NCI-H345 treated with DMSO at 0.1 percent for 48 hours (cell line): ENCODE data around the gene DPY19L3.
A peak's percentile ranks its signal among the peaks of the same experiment; 100 is the strongest.
"Not testable (repeated sequence)": the region's sequence is repeated elsewhere in the genome, so short reads cannot be mapped to it uniquely, and the experiment has no call there.

Experiments
- DNase-seq: peaks from one replicate; lab custom pipeline; 2025; ENCODE audit not compliant: unreplicated experiment; lab: John Stamatoyannopoulos, UW

Gene DPY19L3, protein sequence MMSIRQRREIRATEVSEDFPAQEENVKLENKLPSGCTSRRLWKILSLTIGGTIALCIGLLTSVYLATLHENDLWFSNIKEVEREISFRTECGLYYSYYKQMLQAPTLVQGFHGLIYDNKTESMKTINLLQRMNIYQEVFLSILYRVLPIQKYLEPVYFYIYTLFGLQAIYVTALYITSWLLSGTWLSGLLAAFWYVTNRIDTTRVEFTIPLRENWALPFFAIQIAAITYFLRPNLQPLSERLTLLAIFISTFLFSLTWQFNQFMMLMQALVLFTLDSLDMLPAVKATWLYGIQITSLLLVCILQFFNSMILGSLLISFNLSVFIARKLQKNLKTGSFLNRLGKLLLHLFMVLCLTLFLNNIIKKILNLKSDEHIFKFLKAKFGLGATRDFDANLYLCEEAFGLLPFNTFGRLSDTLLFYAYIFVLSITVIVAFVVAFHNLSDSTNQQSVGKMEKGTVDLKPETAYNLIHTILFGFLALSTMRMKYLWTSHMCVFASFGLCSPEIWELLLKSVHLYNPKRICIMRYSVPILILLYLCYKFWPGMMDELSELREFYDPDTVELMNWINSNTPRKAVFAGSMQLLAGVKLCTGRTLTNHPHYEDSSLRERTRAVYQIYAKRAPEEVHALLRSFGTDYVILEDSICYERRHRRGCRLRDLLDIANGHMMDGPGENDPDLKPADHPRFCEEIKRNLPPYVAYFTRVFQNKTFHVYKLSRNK

DNA sequence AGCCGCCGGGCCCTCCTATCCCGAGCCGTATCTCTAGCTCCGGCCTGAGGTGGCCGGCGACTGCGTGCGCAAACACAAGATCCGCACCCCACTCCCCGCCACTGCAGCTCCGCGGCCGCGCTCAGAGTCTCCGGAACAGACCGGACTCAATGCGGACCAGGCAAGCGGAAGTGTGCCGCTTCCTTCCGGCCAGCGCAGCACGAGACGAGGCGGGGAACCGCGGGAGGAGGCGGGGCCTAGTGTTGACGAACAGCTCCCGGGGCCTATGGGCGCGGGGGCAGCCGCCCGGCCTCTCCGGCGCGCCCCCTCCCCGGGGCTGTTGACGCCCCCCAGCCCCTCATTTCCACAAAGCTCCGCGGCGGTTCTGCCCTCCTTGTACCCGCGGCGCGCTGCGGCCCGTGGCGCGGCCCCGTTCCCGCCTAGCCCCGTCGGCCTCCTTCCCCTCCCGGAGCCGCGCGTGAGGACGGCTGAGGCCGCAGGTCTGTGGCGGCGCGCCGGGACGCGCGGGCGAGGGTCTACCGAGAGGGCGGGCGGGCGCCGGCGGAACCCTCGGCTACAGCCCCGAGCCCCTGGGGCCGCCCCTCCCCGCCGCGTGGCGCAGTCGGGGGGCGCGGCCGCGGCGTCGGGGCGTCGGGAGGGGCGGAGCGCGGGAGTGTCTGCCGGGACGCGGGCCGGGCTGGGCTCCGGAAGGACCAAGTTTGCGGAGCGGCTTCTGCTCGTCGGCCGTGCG, at the start of gene DPY19L3:
DPY19L3 (plus strand) TSS at position 340 of the 730 bp plus-strand sequence. CDS start 2,484 bp downstream, outside the sequence.
- peak; percentile 99 for DNase-seq

DNA sequence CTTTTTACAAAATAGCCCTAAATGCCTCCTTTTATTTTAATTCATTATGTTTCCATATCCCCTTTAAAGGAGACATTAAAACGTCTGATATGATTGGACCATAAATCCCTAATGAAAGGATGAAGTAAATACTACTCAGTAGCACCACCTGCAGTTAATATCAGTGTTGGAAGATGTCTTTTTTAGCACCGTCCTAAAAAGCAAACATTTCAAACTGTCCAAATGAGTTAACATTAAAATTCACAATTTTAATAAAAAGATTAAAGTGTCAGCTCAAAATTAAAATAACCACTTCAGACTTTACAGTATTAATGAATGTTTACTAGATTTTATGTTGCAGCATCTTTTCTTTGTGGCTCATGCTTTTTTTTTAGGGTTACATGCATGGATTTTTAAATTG, 47.9 kb upstream of the DPY19L3 start:
- no peak for DNase-seq

DNA sequence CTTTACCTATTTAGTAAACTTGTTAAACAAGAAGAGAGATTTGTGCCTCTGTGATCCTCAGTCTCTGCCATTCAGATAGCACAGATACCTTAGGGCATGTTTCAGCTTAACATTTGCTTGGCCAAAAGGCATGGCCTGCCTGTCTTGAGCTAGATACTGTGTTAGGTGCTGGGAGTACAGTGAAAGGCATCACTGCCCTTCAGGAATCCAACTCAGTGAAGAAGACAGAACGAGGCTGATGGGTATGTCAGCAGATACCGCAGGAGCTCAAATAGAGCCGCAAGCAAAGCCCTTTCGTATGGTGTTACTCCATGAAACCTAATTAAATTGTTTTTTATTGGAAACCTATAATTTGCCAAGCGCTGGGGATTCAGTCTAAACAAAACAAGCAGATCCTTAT, 47.2 kb upstream of the DPY19L3 start:
- DNase-seq = no peak

DNA sequence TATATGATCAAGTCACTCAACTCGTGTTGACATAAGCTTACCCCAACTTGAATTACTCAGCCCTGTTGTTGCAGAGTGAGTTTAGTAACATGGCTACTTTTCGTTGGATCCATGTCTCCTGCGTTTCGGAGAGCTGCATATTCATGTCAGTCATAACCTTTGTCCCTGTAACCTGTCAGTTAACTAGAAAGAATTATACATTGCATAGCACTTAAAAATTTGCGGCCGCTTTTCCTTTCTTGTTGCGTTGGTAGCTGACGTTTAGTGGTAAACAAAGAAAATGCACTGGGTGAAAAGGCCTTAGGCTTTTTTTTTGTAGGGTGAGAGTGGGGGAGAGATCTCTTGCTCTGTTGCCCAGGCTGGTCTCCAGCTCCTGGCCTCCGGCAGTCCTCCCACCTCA, 46.0 kb upstream of the DPY19L3 start:
- no peak for DNase-seq

DNA sequence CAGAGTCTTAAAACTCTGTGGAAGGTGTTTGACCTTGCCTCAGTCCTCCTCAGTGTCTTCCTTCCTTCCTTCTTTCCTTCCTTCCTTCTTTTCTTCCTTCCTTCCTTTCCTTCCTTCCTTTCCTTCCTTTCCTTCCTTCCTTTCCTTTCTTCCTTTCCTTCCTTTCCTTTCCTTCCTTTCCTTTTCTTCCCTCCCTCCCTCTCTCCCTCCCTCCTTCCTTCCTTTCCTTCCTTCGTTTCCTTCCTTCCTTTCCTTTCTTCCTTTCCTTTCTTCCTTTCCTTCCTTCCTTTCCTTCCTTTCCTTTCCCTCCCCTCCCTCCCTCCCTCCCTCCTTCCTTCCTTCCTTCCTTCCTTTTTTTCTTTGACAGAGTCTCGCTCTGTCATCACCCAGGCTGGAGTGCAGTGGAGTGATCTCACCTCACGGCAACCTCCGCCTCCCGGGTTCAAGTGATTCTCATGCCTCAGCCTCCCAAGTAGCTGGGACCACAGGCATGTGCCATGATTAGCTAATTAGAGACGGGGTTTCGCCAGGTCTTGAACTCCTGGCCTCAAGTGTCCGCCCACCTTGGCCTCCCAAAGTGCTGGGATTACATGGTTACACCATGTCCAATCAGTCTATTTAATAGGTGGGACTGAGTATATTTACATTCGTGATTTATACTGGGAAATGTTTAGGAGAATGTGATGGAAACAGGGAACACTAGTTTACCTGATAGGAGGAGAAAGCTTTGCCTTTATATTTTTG, 43.8 kb upstream of the DPY19L3 start:
- no peak for DNase-seq

DNA sequence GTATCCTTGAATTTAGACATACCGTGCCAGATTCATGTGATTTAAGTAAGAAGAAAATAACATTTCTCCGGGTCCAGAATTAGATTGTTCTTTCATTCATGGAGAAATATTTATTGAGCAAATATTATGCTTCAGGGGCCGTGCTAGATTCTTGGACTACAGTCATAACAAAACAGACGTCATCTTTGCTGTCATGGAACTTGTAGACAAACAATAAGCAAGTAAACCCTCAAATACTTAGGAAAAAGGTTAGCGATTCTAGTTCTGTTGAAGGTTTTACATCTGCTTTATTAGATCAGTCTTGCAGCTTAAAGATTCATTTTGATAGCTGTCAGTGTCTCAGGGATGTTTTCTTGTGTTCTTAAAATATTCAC, 43.3 kb upstream of the DPY19L3 start:
- no peak for DNase-seq

DNA sequence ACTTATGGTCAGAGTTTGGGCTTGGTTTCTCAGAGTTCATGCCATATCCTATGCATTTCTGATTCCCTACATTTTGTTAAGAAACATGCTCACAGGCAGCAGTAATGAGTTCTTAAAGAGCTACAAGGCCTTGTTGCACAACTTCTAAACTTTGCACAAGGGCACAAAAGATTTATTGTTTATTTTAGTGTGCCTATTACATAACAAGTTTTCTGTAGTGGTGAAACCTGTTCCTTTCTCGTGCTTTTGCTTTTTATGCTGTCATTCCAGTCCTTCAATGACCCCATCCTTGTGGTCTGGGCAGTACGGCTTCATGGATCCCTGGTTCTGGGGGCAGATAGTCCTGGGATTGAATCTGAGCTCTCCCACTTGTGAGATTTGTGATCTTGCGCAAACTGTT, 42.4 kb upstream of the DPY19L3 start:
- no peak for DNase-seq

DNA sequence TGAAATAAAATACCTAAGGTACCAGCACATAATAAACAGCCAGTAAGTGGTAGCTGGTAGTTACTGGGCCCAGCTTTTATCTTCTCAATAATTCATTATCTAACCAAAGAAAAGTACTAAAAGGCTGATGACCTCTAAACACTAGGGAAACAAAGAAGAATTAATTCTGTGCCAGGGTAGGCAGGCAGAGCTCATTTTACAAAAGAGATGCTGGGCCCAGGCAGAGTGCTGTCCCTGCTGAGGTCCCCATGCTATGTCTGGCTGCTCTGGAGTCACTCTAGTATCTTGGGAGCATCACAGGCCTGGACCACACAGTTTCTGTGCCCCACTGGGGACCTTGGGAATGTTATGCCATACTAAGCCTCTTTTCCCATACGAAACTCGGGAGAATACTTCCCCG, 41.9 kb upstream of the DPY19L3 start:
- DNase-seq = no peak

DNA sequence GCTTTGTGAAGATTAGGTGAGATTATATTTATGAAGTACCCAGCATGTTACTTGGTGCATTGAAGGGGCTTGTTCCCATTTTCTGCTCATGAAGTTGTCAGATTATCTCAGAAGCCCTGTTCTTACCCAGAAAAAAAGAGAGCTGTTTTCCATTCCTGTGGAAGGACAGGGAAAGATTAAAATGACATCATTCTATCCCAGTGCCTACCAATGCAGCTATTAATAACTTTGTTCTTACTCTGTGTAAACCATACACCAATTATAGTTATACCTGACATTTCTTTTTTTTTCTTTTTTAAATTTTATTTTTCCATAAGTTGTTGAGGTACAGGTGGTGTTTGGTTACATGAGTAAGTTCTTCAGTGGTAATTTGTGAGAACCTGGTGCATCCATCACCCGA, 41.5 kb upstream of the DPY19L3 start:
- DNase-seq = no peak

DNA sequence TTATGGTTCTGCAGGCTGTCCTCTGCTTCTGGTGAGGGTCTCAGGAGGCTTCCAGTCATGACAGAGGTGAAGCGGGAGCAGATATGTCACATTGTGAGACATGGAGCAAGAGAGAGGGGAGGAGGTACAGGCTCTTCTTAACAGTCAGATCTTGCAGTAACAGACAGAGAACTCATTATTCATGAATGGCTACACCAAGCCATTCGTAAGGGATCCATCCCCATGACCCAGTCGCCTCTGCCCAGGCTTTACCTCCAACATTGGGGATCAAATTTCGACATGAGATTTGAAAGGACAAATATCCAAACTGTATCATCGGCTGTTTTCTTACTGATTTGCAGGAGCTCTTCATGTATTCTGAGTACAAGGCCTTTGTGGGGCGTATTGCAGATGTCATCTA, 38.5 kb upstream of the DPY19L3 start:
- no peak for DNase-seq

DNA sequence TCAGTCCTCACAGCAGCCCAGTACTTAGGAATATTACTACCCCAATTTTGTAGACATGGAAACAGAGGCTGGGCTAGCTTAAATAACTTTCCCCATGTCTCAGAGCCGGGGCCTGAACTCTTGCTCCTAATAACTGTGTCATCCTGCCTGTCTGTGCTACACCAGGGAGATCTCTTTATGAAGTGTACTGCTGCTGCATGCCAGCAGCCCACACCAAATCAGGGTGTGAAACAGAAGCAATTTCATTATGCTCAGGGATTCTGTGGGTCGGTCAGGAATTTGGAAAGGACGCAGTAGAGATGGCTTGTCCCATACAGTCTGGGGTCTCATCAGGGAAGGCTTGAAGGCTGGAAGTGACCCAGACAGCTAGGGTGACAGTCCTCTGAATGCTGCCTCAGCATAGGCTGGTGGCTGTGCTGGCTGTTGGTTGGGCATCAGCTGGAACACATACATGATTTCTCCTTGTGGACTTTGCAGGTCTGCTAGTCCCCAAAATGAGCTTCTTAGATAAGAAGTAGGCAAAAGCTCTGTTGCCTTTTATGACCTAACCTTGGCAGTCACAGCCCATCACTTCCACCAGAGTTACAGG, 37.5 kb upstream of the DPY19L3 start:
- DNase-seq = no peak

DNA sequence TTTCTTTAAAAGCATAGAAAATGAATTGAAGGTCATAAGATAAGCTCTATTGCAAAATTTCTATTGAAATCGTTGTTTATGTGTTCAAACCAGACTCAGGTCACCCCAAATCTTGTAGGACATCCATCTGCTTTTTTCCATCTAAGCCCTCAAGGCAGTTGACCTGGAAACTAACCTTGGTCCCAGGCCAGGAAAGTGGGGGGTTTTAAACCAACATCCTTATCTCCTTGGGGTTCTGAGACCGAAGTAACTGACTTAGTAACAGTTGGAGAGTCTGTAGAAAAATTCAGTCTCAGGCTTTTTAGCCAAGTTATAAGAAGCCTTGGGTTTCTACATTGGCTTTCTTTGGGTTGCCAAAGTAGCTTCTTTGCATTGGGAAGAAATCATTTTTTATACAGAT, 36.8 kb upstream of the DPY19L3 start:
- no peak for DNase-seq

DNA sequence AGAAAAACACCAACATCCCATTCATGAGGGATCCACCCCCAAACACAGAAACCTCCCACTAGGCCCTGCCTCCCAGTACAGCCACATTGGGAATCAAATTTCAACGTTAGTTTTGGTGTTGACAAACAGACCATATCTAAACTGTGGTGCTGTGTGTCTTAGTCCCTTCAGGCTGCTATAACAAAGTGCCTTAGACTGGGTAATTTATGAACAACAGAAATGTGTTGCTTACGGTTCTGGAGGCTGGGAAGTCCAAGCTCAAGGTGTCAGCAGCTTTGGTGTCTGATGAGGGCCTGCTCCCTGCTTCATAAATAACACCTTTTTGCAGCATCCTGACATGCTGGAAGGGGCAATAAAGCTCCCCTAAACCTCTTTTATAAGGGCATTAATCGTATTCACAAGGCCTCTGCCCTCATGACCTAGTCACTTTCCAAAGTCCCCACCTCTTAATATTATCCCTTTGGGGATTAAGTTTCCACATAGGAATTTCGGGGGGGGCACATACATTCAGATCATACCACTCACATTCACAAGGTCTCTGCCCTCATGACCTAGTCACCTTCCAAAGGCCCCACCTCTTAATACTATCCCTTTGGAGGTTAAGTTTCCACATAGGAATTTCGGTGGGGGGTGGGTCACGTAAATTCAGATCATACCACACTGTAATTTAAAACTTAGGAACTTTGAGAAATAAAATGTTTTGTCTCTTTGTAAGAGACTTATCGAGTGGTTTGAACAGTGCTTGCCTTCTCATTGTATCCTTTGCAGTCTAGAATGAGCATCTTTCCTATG, 32.6 kb upstream of the DPY19L3 start:
- DNase-seq = no peak

DNA sequence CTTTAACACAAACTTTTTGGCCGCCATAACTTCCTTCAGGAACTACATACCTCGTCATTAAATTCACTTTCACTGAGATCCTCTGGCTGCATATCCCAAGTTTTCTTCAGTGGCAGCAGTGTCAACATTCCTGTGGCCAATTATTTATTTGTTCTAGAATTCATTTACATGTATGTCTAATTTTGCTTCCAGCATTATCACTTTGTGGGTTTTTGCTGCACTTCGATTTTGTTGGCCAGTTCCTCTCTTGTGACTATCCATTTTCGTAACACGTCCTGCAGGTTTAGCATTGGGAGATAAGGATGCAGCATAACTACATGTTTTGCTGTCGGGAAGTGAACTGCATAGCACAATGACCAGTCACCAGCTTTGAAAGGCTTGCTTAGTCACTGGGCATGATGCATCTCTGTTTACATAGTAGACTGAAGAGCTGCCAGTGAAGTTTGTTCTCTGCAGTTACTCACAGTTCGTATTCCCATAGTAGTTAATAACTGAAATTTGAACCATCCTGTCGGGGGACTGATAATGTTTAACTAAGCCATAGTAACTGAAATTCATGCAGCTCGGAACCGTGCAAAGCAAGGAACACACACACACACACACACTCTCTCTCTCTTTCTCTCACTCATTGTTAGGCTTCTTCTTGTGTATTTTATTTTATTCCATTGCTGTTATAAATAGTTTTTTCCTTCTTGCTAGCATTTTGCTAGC, 31.8 kb upstream of the DPY19L3 start:
- peak; percentile 82 for DNase-seq

DNA sequence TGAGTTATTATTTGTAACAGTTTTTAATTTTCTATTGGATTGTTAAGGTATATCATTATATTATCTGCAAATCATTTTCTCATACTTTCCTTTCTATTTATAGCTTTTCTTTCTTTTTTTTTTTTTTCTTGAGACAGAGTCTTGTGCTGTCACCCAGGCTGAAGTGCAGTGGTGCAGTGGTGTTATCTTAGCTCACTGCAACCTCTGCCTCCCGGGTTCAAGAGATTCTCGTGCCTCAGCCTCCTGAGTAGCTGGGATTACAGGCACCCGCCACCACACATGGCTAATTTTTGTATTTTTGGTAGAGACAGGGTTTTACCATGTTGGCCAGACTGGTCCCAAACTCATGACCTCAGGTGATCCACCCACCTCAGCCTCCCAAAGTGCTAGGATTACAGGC, 31.2 kb upstream of the DPY19L3 start:
- DNase-seq = not testable (repeated sequence)

DNA sequence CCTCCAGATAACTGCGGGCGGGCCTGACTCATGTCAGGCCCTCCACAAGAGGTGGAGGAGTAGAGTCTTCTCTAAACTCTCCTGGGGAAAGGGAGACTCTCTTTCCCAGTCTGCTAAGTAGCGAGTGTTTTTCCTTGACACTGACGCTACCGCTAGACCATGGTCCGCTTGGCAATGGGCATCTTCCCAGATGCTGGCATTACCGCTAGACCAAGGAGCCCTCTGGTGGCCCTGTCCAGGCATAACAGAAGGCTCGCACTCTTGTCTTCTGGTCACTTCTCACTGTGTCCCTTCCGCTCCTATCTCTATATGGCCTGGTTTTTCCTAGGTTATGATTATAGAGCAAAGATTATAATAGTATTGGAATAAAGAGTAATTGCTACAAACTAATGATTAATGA, 28.5 kb upstream of the DPY19L3 start:
- DNase-seq = not testable (repeated sequence)

DNA sequence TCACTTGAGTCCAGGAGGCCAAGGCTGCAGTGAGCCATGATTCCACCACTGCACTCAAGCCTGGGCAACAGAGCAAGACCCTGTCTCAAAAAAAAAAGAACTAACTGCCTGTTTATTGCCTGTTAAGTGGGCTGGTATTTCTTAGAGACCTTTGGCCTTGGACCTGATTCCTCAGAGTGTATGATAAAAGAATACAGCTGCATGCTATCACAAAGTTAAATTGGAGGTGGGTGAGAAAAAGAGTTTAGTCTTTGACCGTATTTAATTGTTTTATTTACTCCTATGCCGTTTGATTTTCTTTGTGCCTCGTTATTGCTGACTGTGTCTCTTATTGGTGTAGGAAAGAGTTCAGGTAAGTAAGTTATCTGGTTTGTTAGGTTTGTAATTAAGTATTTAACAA, 25.3 kb upstream of the DPY19L3 start:
- DNase-seq = no peak

DNA sequence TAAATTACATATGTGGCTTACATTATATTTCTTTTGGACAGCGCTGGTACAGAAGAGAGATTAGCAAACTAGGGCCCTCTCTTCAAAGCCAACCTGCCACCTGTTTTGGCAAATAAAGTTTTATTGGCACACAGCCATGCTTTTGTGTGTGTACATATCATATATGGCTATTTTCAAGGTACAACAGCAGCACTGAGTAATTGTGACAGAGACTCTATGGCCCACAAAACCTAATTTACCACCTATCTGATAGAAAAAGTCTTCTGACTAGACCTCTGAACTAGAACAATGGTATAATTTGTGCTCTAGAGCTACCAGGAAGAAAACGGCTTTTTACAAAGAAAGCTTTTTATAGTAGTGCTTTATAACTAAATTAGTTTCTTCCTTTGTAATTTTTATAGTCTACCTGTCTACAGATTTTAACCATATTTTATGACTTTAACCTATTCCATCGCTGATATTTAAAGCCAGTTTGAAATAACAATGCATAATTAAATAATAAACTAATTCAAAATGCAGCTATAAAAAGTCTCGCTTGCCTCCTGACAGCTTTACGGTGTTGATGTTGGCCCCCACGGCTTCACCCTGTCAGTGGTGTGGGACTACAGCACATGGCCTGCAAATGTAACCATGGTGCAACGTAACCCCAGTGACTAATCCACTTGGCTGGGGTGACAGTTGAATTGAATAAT, 17.7 kb upstream of the DPY19L3 start:
- no peak for DNase-seq

DNA sequence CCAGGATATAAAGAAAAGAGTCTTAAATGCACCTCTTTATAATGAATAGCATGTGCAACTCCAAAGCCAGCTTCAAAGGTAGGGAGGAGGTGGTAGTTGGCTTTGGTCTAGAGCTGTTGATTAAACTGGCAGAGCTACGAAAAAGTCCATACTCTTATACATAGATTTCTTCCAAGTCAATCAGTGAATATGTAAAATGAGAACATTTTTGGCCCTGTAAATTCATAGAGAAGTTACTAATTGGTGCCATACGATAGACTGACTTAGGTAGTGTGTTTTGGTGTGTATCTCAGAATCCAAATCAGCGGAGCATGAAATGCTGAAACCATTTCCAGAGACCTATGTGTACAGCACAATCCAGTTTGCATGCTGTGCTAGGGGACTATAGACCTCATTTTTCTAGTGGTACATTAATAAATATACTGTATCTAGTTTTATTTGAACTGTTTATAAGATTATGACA, 17.1 kb upstream of the DPY19L3 start:
- DNase-seq = no peak
